Nephron (organoid): Measurements from ENCODE around the gene CENPO.

Experiments used
- H3K27ac Mint-ChIP-seq, 3 experiments: 2 replicates each; pipeline ENCODE4 v1.8.0; 2020; ENCODE audit warnings: mixed read lengths in 3 of 3, mild to moderate bottlenecking in 2 of 3, moderate library complexity in 1 of 3
- H3K27me3 Mint-ChIP-seq: 2 replicates; pipeline ENCODE4 v1.8.0; 2021; ENCODE audit warnings: low read depth, mild to moderate bottlenecking, moderate library complexity, mixed read lengths
- H3K36me3 Mint-ChIP-seq: 2 replicates; pipeline ENCODE4 v1.8.0; 2020; ENCODE audit warnings: low read depth, mixed read lengths
- H3K4me1 Mint-ChIP-seq: 2 replicates; pipeline ENCODE4 v1.8.0; 2020; ENCODE audit warnings: mixed read lengths
- H3K4me3 Mint-ChIP-seq, 3 experiments: 2 replicates each; pipeline ENCODE4 v1.8.0; 2020; ENCODE audit warnings: mild to moderate bottlenecking in 3 of 3, mixed read lengths in 3 of 3, moderate library complexity in 2 of 3
- H3K9me3 Mint-ChIP-seq: 2 replicates; pipeline ENCODE4 v1.8.0; 2020; ENCODE audit warnings: mixed read lengths
- CTCF ChIP-seq, 3 experiments: fragments of 200-600 bp; sonication (generic); IDR thresholded peaks; one replicate each; pipeline ENCODE4 v1.5.0; 2021; ENCODE audit warnings: antibody characterized with exemption in 3 of 3; ENCODE audit not compliant: unreplicated experiment in 3 of 3

Gene CENPO

GRCh38 chr2:24809316-24810007, 16.2 kb downstream of the CENPO start:
- H3K36me3 Mint-ChIP-seq = peaks cover 68% of the 10 kb centered on the region
- H3K9me3 Mint-ChIP-seq = peaks cover 20% of the 10 kb centered on the region
- H3K27ac Mint-ChIP-seq = no peak overlapping the region
- H3K4me3 Mint-ChIP-seq = no peak overlapping the region
- H3K4me1 Mint-ChIP-seq = peaks cover 12% of the 10 kb centered on the region
- TF ChIP-seq CTCF (IDR thresholded peaks at IDR 0.05; ENCODE audit: unreplicated experiment in 3 of 3) = no peak
- no peaks in the 10 kb centered on the region for H3K27me3 Mint-ChIP-seq

DNA sequence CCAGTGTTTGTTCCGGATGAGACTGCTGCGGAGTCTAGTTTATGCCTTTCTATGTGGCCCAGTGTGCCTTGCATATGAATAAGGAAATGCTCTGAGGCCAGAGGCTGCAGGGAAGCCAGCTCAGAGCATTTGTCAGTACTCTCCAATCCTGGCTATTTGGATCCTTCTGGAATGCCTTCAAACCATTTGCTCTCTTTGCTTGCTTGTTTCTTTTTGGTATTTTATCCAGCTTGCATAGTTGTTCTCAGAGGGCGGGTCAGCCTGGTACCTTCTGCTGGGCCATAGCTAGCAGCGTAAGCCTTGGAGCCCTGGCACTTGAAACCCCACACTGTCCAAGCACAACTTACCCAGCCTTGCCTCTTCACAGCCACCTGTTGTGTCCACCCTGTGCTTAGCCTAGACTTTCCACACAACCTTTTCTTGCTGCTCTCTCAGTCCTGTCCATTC, 20.5 kb downstream of the CENPO start:
- Mint-ChIP-seq H3K27me3 (no peaks in the 10 kb centered on the region), H3K4me3 (no peak overlapping the region), H3K27ac (no peak overlapping the region), H3K4me1 (peaks cover 12% of the 10 kb centered on the region), H3K36me3 (peaks cover 60% of the 10 kb centered on the region), H3K9me3 (no peaks in the 10 kb centered on the region)
- no peak for TF ChIP-seq CTCF (IDR thresholded peaks at IDR 0.05; ENCODE audit: unreplicated experiment in 3 of 3)

GRCh38 chr2:24814516-24814915, 21.3 kb downstream of the CENPO start:
- no peaks in the 10 kb centered on the region for H3K27me3 Mint-ChIP-seq
- no peak for TF ChIP-seq CTCF (IDR thresholded peaks at IDR 0.05; ENCODE audit: unreplicated experiment in 3 of 3)
- H3K27ac Mint-ChIP-seq = no peak overlapping the region
- H3K4me1 Mint-ChIP-seq = peaks cover 12% of the 10 kb centered on the region
- H3K4me3 Mint-ChIP-seq = no peak overlapping the region
- peaks cover 57% of the 10 kb centered on the region for H3K36me3 Mint-ChIP-seq
- no peaks in the 10 kb centered on the region for H3K9me3 Mint-ChIP-seq

GRCh38 chr2:24815171-24815570, 21.9 kb downstream of the CENPO start:
- no peak for TF ChIP-seq CTCF (IDR thresholded peaks at IDR 0.05; ENCODE audit: unreplicated experiment in 3 of 3)
- Mint-ChIP-seq H3K4me1 (peaks cover 12% of the 10 kb centered on the region), H3K4me3 (no peak overlapping the region), H3K36me3 (peaks cover 58% of the 10 kb centered on the region), H3K9me3 (no peaks in the 10 kb centered on the region), H3K27ac (no peak overlapping the region), H3K27me3 (no peaks in the 10 kb centered on the region)

DNA sequence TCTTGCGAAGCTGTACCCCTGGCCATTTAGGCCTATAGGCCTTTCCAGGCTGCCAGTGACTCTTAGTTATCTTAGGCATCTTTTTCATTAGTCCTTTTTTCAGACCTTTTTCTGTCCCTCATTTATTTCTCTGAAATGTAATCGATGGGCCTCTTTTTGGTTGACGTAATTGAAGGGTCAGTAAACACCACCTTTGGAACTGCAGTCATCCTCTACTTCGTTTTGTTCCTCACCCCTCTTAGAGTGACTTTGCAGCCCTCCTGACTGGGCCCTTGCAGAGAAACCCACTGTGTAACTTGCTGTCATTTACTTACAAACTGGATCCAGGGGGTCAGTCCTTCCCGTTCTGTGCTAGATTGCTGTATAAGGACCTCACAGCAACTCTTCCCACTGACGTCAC, 23.2 kb downstream of the CENPO start:
- Mint-ChIP-seq H3K27ac (no peak overlapping the region), H3K9me3 (no peaks in the 10 kb centered on the region), H3K36me3 (peaks cover 70% of the 10 kb centered on the region), H3K4me3 (no peak overlapping the region), H3K4me1 (peaks cover 12% of the 10 kb centered on the region), H3K27me3 (no peaks in the 10 kb centered on the region)
- TF ChIP-seq CTCF (IDR thresholded peaks at IDR 0.05; ENCODE audit: unreplicated experiment in 3 of 3) = no peak

GRCh38 chr2:24816884-24817283, 23.7 kb downstream of the CENPO start:
- Mint-ChIP-seq H3K4me1 (peaks cover 12% of the 10 kb centered on the region), H3K4me3 (no peak overlapping the region), H3K9me3 (no peaks in the 10 kb centered on the region), H3K27me3 (no peaks in the 10 kb centered on the region), H3K27ac (peak overlapping the region in 1 of 3 experiments; percentile 11), H3K36me3 (peaks cover 72% of the 10 kb centered on the region)
- TF ChIP-seq CTCF (IDR thresholded peaks at IDR 0.05; ENCODE audit: unreplicated experiment in 3 of 3) = no peak
